Activated B cell treated with CpG ODN at 0.5 μM for 24 hours (primary cell): ENCODE data around the gene RASL10B. TPM values are rescaled to one million over a fixed set of nuclear protein-coding genes. Genes with fewer than 3 reads are reported as not detected.
"Not testable (repeated sequence)": the region's sequence is repeated elsewhere in the genome, so short reads cannot be mapped to it uniquely, and the experiment has no call there.

Source experiments
- ATAC-seq: fragments of 200-7000 bp; cut with Tn5 transposase; one replicate; pipeline ENCODE4 v1.10.0; 2021; ENCODE audit warnings: low read depth, mild to moderate bottlenecking, moderate library complexity
- CTCF ChIA-PET: fragments of 350-600 bp; sonication (Branson Sonifier 250); formaldehyde crosslinking; loops from one replicate; lab custom pipeline; 2021; ENCODE audit warnings: antibody characterized with exemption; lab: Charles Lee
- POLR2A ChIA-PET: fragments of 350-600 bp; sonication (Branson Sonifier 250); formaldehyde crosslinking; loops from one replicate; lab custom pipeline; 2021; ENCODE audit warnings: antibody characterized with exemption; lab: Charles Lee
- DNase-seq: peaks from one replicate; pipeline ENCODE4 v3.0.0; 2022
- H3K27ac Mint-ChIP-seq: one replicate; pipeline ENCODE4 v1.8.0; 2020; ENCODE audit warnings: mixed read lengths
- H3K27me3 Mint-ChIP-seq: one replicate; pipeline ENCODE4 v1.8.0; 2021; ENCODE audit warnings: mixed read lengths
- H3K36me3 Mint-ChIP-seq: one replicate; pipeline ENCODE4 v1.8.0; 2021; ENCODE audit warnings: low read depth, mixed read lengths
- H3K4me1 Mint-ChIP-seq: one replicate; pipeline ENCODE4 v1.8.0; 2021; ENCODE audit warnings: mixed read lengths
- H3K4me3 Mint-ChIP-seq: one replicate; pipeline ENCODE4 v1.8.0; 2020; ENCODE audit warnings: mild to moderate bottlenecking, mixed read lengths
- H3K9me3 Mint-ChIP-seq: one replicate; pipeline ENCODE4 v1.8.0; 2020; ENCODE audit warnings: mixed read lengths
- CTCF ChIP-seq: fragments of 200-600 bp; IDR thresholded peaks from one replicate; pipeline ENCODE4 v1.8.0; 2022; ENCODE audit warnings: antibody characterized with exemption, mild to moderate bottlenecking
- intact Hi-C: fragments of 100-400 bp; cut with micrococcal nuclease; formaldehyde crosslinking; loops from one replicate; pipeline ENCODE4 v1.15.1; 2024
- total RNA-seq: library from RNA; stranded (reverse); gene quantifications from 2 replicates; pipeline ENCODE4 v1.2.3, GENCODE V29; 2022

Gene RASL10B
- total RNA-seq, 1 donor from 2014 or later: 0.31 TPM

DNA sequence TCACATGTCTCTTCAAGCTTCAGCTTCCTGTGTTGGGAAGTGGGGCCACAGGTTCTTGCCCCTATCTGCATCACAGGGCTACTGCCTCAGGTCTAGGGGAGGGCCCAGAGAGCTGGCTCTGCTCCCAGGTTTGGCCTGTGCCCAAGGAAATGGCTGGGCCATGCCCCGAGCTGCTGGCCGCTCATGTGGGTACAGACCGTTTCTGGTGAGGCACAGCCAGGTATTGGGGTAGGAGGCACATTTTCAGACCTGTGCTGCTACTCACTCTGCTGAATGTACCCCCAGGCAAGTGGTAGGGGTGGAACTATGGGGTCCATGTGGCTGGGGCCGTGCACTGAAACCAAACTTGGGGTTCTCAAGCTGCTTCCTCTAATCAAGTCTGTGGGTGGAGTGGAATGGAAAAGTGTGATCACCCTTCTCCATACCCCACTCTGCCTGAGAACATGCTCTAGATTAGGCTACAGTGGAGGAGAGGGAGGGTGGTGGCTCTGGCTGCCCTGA is 17.0 kb downstream of the RASL10B start:
- H3K4me3 Mint-ChIP-seq: no peak overlapping the region

DNA sequence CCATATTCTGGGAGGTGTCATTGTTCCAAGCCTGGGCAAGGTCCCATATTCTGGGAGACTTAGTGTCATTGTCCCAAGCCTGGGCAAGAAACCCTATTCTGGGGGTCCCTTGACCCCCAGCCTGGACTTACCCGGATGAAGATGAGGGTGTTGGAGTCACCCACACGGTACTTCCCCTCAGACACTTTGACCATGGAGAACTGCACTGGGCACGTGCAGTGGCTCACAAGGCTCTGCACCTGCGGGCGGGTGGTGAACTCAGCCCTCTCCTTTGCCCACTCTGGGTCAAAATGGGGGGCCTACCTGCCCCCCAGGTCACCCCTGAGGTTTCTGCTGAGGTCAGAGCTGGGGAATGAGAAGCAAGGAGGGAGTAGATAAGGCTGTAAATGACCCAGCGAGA is 17.5 kb downstream of the RASL10B start:
- H3K27ac Mint-ChIP-seq: no peak overlapping the region

More for the DNA sequence above, 17.0 kb downstream of the RASL10B start:
- no peak for ATAC-seq
- peaks cover 41% of the 10 kb centered on the region for H3K27me3 Mint-ChIP-seq
- peaks cover 6% of the 10 kb centered on the region for H3K4me1 Mint-ChIP-seq
- no peaks in the 10 kb centered on the region for H3K36me3 Mint-ChIP-seq
- no peak for DNase-seq
- no peaks in the 10 kb centered on the region for H3K9me3 Mint-ChIP-seq
- H3K27ac Mint-ChIP-seq: no peak overlapping the region
- no peak for TF ChIP-seq CTCF
- POLR2A ChIA-PET: no interaction called here
- CTCF ChIA-PET: interaction anchor here (1.4 to 4.0 kb wide), 5 partner anchors 13 to 436 kb away, joined by 3 to 51 read pairs (median 6); no protein-coding TSS in a partner anchor
- intact Hi-C loops: loop anchor here (10.0 kb wide), 1 partner anchor 1204 kb away; no protein-coding TSS in a partner anchor

DNA sequence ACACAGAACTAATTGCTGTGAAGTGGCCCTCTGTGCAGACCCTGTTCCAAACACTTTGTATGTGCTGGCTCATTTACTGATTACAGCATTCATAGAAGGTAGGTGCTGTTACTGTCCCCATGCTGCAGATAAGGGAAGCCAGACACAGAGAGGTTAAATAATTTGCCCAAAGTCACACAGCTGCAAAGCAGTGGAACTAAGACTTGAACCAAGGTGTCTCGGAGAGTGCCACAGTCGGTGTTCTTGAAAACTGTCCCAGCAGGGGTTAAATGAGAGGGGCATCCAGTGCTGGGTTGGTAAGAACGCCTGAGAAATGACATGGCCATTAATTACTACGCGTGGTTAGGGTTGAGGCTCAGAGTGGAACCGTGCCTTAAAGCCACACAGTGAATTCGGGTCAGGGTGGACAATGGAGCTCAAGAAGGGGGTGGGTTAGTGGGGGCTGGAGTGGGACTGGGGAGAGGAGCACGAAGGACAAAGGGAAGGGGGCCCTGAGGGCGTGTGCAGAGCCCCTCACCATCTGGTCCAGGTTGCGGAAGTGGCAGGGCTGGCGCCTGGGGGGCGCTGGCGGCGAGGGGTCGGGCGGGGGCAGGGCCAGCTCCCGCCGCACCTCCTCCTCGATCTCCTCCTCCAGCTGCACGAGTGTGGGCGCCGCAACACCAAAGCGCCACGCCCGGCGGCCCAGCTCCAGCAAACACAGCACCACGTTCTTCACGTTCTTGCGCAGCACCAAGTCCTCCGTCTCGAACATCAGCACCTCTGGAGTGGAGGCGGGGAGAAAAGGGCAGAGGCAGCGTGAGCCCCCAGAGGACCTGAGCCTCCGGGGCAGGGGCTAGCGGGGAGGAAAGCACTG is 18.3 kb downstream of the RASL10B start:
- Mint-ChIP-seq H3K9me3 (no peaks in the 10 kb centered on the region), H3K36me3 (no peaks in the 10 kb centered on the region), H3K4me3 (no peak overlapping the region), H3K4me1 (peaks cover 6% of the 10 kb centered on the region), H3K27me3 (peaks cover 42% of the 10 kb centered on the region), H3K27ac (no peak overlapping the region)
- DNase-seq (no peak), ATAC-seq (no peak)
- TF ChIP-seq CTCF: no peak
- ChIA-PET POLR2A (interaction anchor here (0.6 kb wide), 1 partner anchor 210 kb away, joined by 3 read pairs; no protein-coding TSS in a partner anchor), CTCF (interaction anchor here (0.6 to 4.0 kb wide), 4 partner anchors 14 to 870 kb away, joined by 3 to 51 read pairs (median 4); partner anchors contain the start of gene TAF15)
- intact Hi-C loops: loop anchor here (10.0 kb wide), 1 partner anchor 1205 kb away; no protein-coding TSS in a partner anchor

More for the DNA sequence above, 17.5 kb downstream of the RASL10B start:
- intact Hi-C loops: loop anchor here (10.0 kb wide), 1 partner anchor 1204 kb away; no protein-coding TSS in a partner anchor
- H3K4me1 Mint-ChIP-seq: peaks cover 6% of the 10 kb centered on the region
- no peak for TF ChIP-seq CTCF
- CTCF ChIA-PET: interaction anchor here (0.8 to 4.0 kb wide), 4 partner anchors 14 to 137 kb away, joined by 3 to 51 read pairs (median 8); partner anchors contain the start of gene TAF15
- POLR2A ChIA-PET: no interaction called here
- H3K9me3 Mint-ChIP-seq: no peaks in the 10 kb centered on the region
- no peak for ATAC-seq
- H3K27me3 Mint-ChIP-seq: peaks cover 42% of the 10 kb centered on the region
- H3K4me3 Mint-ChIP-seq: no peak overlapping the region
- no peaks in the 10 kb centered on the region for H3K36me3 Mint-ChIP-seq
- DNase-seq: no peak

GRCh38 chr17:35750526-35751395 is 19.3 kb downstream of the RASL10B start:
- Mint-ChIP-seq H3K27me3 (peaks cover 42% of the 10 kb centered on the region), H3K27ac (no peak overlapping the region), H3K4me3 (no peak overlapping the region), H3K4me1 (peaks cover 6% of the 10 kb centered on the region), H3K36me3 (no peaks in the 10 kb centered on the region), H3K9me3 (no peaks in the 10 kb centered on the region)
- ChIA-PET POLR2A (no interaction called here), CTCF (interaction anchor here (1.0 to 4.0 kb wide), 2 partner anchors 28 to 138 kb away, joined by 3 to 51 read pairs; no protein-coding TSS in a partner anchor)
- ATAC-seq (no peak), DNase-seq (no peak)
- intact Hi-C loops: no loop called here
- TF ChIP-seq CTCF: no peak

- ATAC-seq, DNase-seq, H3K9me3 Mint-ChIP-seq, H3K36me3 Mint-ChIP-seq, H3K4me3 Mint-ChIP-seq, intact Hi-C loops, H3K27ac Mint-ChIP-seq: not testable (repeated sequence)
- ChIA-PET POLR2A (interaction anchor here (0.7 kb wide), 1 partner anchor 13 kb away, joined by 7 read pairs; no protein-coding TSS in a partner anchor), CTCF (interaction anchor here (1.0 kb wide), 1 partner anchor 28 kb away, joined by 3 read pairs; no protein-coding TSS in a partner anchor)
- Mint-ChIP-seq H3K27me3 (peaks cover 42% of the 10 kb centered on the region), H3K4me1 (peaks cover 11% of the 10 kb centered on the region)
These were observed 20.1 kb downstream of the RASL10B start for GRCh38 chr17:35751541-35751940.
